ENCODE data around the gene ACTR1B. TPM values are rescaled to one million over a fixed set of nuclear protein-coding genes. Genes with fewer than 3 reads are reported as not detected.
A peak's percentile ranks its signal among the peaks of the same experiment; 100 is the strongest.

The ACTR1B gene
- total RNA-seq, 1 experiment from 2014 or later: 58.2 TPM

GRCh38 chr2:97711394-97711711 is 47.5 kb upstream of the ACTR1B start (continued):
- TF ChIP-seq ARID4B (CRISPR knock-in tag; IDR thresholded peaks at IDR 0.05; ENCODE audit: borderline replicate concordance): no peak
- TF ChIP-seq NR2C2 (CRISPR knock-in tag; IDR thresholded peaks at IDR 0.05): no peak
- no peak for TF ChIP-seq RELA (CRISPR knock-in tag; IDR thresholded peaks at IDR 0.05; ENCODE audit: borderline replicate concordance)
- no peak for TF ChIP-seq JAZF1 (CRISPR knock-in tag; IDR thresholded peaks at IDR 0.05)

GRCh38 chr2:97708608-97709007 is 44.8 kb upstream of the ACTR1B start:
- Mint-ChIP-seq H3K9me3 (peaks cover 3% of the 10 kb centered on the region; the same call in 1 of the 2 replicates), H3K27ac (no peak overlapping the region), H3K4me3 (no peak overlapping the region), H3K4me1 (peaks cover 5% of the 10 kb centered on the region), H3K27me3 (ENCODE audit: low read depth) (peaks cover 4% of the 10 kb centered on the region; the same call in 1 of the 2 replicates), H3K36me3 (0 out of 2 replicates have a peak, but pooled peaks cover 2% of the 10 kb centered on the region)
- DNase-seq (ENCODE audit: low spot score) (no peak), ATAC-seq (peak; percentile 43)
- ChIA-PET POLR2A (interaction anchor here (0.5 kb wide), 1 partner anchor 425 kb away, joined by 6 read pairs; no protein-coding TSS in a partner anchor), CTCF (interaction anchor here (0.9 to 9.2 kb wide), 7 partner anchors 9 to 118 kb away, joined by 4 to 124 read pairs (median 12); no protein-coding TSS in a partner anchor)
- TF ChIP-seq TEAD4 (CRISPR knock-in tag; IDR thresholded peaks at IDR 0.05): no peak
- no peak for TF ChIP-seq STAT6 (CRISPR knock-in tag; conservative IDR thresholded peaks at IDR 0.05; ENCODE audit: low read depth)
- TF ChIP-seq MAX (CRISPR knock-in tag; IDR thresholded peaks at IDR 0.05): no peak
- no peak for TF ChIP-seq MXD4 (CRISPR knock-in tag; IDR thresholded peaks at IDR 0.05; ENCODE audit: borderline replicate concordance)
- no peak for TF ChIP-seq TEAD1 (CRISPR knock-in tag; IDR thresholded peaks at IDR 0.05)
- peak; percentile 68 for TF ChIP-seq USF2 (CRISPR knock-in tag; IDR thresholded peaks at IDR 0.05)
- no peak for TF ChIP-seq ZNF532 (CRISPR knock-in tag; IDR thresholded peaks at IDR 0.05; ENCODE audit: borderline replicate concordance)
- TF ChIP-seq SOX15 (CRISPR knock-in tag; IDR thresholded peaks at IDR 0.05): no peak
- no peak for TF ChIP-seq ESRRA (CRISPR knock-in tag; IDR thresholded peaks at IDR 0.05; ENCODE audit: borderline replicate concordance)
- TF ChIP-seq NFYB (CRISPR knock-in tag; conservative IDR thresholded peaks at IDR 0.05; ENCODE audit: low read depth): peak; percentile 54

Data from WTC11 (cell line).